T47D (cell line): ENCODE measurements around the gene CDC34.

Source experiments
- DNase-seq, 2 experiments: peaks; one replicate each; pipeline versions ENCODE4 v3.0.0 to v3.0.0-alpha.2; 2011 to 2012; ENCODE audit warnings: low read depth in 1 of 2, low spot score in 1 of 2
- JUND ChIP-seq: IDR thresholded peaks from 2 replicates; pipeline ENCODE4 v1.6.1; 2012; ENCODE audit warnings: low read depth
- in situ Hi-C: cut with HindIII; loops from 2 replicates; pipeline ENCODE4 v1.10.0; 2016; ENCODE audit warnings: low sequenced_read_pairs, low pct_unique_long_range_greater_than_20kb

CDC34 gene

GRCh38 chr19:570937-571565 lies 39.5 kb downstream of the CDC34 start:
- DNase-seq, result peak; percentile 68 to 97
- in situ Hi-C loops, result no loop called here
- TF ChIP-seq JUND, result no peak

GRCh38 chr19:571566-571974 lies 40.0 kb downstream of the CDC34 start:
- in situ Hi-C loops, result no loop called here
- peak in 1 of 2 experiments; percentile 73 for DNase-seq
- no peak for TF ChIP-seq JUND

- in situ Hi-C loops, result no loop called here
- TF ChIP-seq JUND, result no peak; the same call in 1 of the 2 replicates
- peak; percentile 95 to 99 for DNase-seq
These were observed 40.7 kb downstream of the CDC34 start, which contains the start of gene BSG for GRCh38 chr19:572140-572742. BSG (plus strand) TSS chr19:572596; CDS start chr19:572635, 39 bp downstream.

DNA sequence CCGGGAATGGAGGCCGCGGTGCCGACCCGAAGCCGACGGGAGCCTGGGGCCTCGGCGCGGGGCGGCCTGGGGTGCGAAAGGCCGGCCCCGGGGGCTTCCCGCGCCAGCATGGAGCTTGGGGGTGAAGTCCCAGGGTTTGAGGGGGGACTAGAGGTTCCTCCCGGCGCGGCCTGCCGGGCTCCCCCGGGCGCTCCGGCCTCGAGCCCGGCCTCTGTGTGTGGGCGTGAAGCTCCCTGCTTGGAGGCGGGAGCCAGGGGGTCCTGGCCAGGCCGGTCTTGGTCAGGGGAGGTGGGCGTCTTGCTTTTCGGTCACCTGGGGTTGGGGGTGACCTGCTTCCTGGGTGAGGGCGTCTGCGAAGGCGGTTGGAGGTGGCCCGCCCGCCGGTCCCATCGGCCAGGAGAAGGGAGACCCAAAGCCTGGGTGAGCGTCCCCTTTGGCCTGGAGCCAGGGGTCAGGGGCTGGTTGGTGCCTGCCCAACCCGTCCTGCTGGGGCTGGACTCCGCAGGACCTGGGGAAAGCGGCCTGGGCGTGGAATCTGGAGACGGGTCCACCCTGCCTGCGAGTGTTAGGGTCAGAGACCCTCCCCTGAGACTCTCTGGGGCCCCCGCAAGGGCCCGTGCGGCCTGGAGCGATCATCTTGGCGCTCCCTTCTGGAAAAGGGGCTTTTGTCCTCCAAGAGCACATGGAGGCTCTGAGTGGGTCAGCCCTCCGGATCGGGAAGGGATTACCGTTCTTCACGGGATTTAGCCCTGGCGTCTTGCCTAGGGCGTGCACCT lies 41.4 kb downstream of the CDC34 start:
- in situ Hi-C loops, result no loop called here
- DNase-seq, result peak in 1 of 2 experiments; percentile 56
- no peak for TF ChIP-seq JUND

- TF ChIP-seq JUND, result no peak
- in situ Hi-C loops, result no loop called here
- DNase-seq, result no peak
These were observed 41.9 kb downstream of the CDC34 start for GRCh38 chr19:573519-573825.

DNA sequence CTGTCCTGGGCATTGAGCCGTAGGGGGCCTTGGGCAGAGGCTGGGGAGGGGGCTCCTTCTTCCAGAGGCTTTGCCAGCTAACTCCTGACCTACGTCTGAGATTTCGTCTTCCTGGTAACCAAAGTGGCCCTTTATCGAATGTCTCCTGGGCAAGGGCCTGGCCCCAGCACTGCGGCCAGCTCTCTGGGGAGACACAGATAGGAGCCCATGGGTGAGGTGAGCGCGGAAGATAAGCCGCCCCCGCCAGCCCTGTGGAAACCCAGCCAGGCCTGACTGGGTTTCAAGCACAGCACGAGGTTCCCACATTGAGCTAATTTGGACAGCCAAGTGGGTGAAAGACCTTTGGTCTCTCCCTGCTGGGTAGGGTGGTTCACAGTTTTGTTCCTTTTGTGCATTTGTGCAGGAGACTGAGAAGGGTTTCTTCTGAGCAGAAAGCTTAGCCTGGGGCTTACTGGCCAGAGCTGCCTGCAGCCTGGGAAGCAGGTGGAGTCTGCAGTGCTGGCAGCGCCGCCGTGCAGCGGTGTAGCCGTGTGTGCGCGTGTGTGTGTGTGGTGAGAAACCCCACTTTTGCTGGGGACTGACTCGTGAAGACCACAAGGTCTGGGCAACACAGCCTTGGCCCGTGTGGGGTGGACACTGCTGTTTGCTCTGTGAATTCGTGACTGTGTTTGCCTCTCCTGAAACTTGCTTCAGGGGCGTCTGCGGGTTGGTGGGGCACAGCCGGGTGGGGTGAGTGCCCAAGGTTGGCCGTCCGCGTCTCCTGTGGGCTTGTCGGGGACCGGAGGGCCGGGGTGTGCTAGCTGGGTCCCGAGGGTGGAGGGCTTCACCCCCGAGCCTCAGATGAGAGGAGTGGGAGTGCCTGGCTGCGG lies 43.3 kb downstream of the CDC34 start:
- no peak for DNase-seq
- in situ Hi-C loops, result no loop called here
- TF ChIP-seq JUND, result no peak

DNA sequence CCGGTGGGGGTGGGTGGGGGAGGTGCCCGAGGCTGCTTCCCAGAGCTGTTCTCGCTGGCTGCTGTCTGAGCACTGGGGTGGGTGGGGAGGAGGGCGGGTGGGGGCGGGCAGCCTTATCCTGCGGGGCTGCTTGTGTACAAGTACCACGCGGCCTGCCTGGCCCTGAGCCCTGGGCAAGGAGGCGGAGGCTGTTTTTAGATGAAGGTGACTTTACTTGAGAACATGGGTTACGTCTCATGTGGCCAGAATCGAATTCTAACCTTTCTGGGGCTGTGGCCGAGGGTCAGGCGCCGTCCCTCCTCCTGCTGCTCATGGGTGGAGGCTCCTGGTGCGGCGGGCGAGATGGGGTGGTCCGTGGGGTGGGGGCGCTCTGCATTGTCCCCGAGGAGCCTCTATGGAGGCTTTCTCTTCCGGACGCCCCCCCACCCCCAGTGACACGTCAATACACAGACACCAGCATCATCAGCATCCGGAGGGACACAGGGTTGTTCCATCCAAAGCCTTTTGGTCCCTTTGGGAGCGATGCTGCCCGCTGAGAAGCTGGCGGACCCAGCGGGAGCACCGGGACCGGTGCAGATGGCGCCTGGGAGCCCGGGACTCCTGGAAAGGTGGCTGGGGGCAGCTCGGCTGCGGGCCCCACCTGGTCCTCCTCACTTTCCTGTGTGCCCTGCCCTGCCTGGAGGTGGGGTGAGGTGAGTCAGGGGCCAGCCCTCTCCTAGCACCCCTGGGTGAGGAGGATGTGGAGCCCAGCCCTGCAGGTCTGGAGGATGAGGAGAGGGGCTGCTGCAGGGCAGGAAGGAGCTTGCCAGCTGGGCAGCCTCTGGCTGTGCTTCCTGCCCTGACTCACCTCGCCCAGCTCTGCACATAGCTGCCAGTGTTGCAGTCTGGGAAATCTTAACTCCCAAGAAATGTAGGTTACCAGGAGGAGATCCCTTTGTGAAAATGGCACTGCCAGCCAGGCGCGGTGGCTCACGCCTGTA lies 44.3 kb downstream of the CDC34 start:
- no peak for DNase-seq
- TF ChIP-seq JUND, result no peak
- in situ Hi-C loops, result no loop called here

- TF ChIP-seq JUND, result no peak
- no peak for DNase-seq
- in situ Hi-C loops, result no loop called here
These were observed 45.3 kb downstream of the CDC34 start for GRCh38 chr19:576768-577438.

DNA sequence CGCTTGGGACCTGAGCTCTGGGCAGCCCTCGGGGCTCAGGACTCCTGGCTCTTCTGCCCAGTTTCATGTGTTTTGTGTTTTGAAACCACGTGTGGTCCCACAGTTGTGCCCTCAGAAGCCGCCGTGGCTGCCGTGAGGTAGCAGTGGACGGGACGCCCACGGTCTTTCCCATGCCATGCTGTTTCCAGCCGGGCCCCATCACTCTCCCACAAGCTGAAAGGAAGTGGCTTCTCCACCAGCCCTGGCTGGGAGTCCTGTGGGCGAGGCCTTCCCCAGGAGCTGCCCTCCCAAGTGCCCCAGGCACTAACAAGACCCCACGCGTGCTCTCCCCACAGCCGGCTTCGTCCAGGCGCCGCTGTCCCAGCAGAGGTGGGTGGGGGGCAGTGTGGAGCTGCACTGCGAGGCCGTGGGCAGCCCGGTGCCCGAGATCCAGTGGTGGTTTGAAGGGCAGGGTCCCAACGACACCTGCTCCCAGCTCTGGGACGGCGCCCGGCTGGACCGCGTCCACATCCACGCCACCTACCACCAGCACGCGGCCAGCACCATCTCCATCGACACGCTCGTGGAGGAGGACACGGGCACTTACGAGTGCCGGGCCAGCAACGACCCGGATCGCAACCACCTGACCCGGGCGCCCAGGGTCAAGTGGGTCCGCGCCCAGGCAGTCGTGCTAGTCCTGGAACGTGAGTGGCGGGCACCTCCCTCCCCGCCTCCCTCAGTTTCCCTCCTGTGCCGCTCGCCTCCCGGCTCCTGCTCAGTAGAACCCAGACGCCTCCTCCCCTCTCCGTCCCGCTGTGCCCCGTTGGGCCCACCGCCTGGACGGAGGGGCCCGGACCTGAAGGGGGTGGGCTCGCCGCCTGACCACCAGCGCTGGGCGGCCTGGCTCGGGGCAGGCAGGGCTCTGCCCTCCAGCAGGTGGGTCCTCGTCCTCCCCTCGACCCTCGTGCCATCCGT lies 46.2 kb downstream of the CDC34 start:
- in situ Hi-C loops, result no loop called here
- no peak for TF ChIP-seq JUND
- no peak for DNase-seq
